Measurements from ENCODE around the gene CLEC14A.

Gene CLEC14A

GRCh38 chr14:38205119-38205813 is 50.6 kb downstream of the CLEC14A start:
- FAIRE-seq = no peak

- FAIRE-seq = no peak
Observed at GRCh38 chr14:38204719-38205115, 51.2 kb downstream of the CLEC14A start.

All from endometrium (tissue), 2 donors.